RWPE2 (cell line): ENCODE results near the gene CFAP68.
A peak's percentile ranks its signal among the peaks of the same experiment; 100 is the strongest.

Experiments used
- ATAC-seq: fragments of 200-7000 bp; cut with Tn5 transposase; 3 replicates; pipeline ENCODE4 v1.9.1; 2021; ENCODE audit warnings: low read depth
- DNase-seq: peaks from one replicate; pipeline ENCODE4 v3.0.0-alpha.2; 2020; ENCODE audit warnings: low spot score
- H3K27ac ChIP-seq: fragments of 450-650 bp; 2 replicates; pipeline ENCODE4 v1.5.1; 2017; ENCODE audit warnings: mild to moderate bottlenecking; ENCODE audit not compliant: poor library complexity, severe bottlenecking
- H3K27me3 ChIP-seq: fragments of 250-450 bp; sonication (Bioruptor Pico); 2 replicates; pipeline ENCODE4 v1.5.1; 2021; ENCODE audit warnings: mild to moderate bottlenecking, moderate library complexity; ENCODE audit not compliant: insufficient read depth, poor library complexity, severe bottlenecking
- H3K36me3 ChIP-seq: fragments of 250-450 bp; sonication (Bioruptor Pico); 2 replicates; pipeline ENCODE4 v1.5.1; 2020; ENCODE audit warnings: low read depth, mild to moderate bottlenecking, moderate library complexity
- H3K4me1 ChIP-seq: fragments of 250-450 bp; sonication (Bioruptor Pico); 2 replicates; pipeline ENCODE4 v1.5.1; 2021; ENCODE audit warnings: mild to moderate bottlenecking, moderate library complexity; ENCODE audit not compliant: insufficient read depth, poor library complexity, severe bottlenecking
- H3K4me3 ChIP-seq: fragments of 250-450 bp; sonication (Bioruptor Pico); 2 replicates; pipeline ENCODE4 v1.5.1; 2021; ENCODE audit warnings: mild to moderate bottlenecking, moderate library complexity; ENCODE audit not compliant: severe bottlenecking
- H3K9me3 ChIP-seq: fragments of 250-450 bp; sonication (Bioruptor Pico); 2 replicates; pipeline ENCODE4 v1.5.1; 2021; ENCODE audit warnings: mild to moderate bottlenecking, moderate library complexity; ENCODE audit not compliant: severe bottlenecking
- TF ChIP-seq, protein P1 (sequence below): fragments of 450-650 bp; IDR thresholded peaks from one replicate; pipeline ENCODE4 v1.5.1; 2017; ENCODE audit warnings: mild to moderate bottlenecking, moderate library complexity; ENCODE audit not compliant: poor library complexity, severe bottlenecking

CFAP68 gene

GRCh38 chr11:111910676-111911562 lies 31.6 kb downstream of the CFAP68 start:
- Histone ChIP-seq H3K9me3 (no peaks in the 10 kb centered on the region), H3K4me3 (no peak overlapping the region), H3K27me3 (no peaks in the 10 kb centered on the region), H3K27ac (no peak overlapping the region), H3K36me3 (no peaks in the 10 kb centered on the region), H3K4me1 (peaks cover 10% of the 10 kb centered on the region)
- DNase-seq, result no peak
- TF ChIP-seq, protein P1, sequence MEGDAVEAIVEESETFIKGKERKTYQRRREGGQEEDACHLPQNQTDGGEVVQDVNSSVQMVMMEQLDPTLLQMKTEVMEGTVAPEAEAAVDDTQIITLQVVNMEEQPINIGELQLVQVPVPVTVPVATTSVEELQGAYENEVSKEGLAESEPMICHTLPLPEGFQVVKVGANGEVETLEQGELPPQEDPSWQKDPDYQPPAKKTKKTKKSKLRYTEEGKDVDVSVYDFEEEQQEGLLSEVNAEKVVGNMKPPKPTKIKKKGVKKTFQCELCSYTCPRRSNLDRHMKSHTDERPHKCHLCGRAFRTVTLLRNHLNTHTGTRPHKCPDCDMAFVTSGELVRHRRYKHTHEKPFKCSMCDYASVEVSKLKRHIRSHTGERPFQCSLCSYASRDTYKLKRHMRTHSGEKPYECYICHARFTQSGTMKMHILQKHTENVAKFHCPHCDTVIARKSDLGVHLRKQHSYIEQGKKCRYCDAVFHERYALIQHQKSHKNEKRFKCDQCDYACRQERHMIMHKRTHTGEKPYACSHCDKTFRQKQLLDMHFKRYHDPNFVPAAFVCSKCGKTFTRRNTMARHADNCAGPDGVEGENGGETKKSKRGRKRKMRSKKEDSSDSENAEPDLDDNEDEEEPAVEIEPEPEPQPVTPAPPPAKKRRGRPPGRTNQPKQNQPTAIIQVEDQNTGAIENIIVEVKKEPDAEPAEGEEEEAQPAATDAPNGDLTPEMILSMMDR, result no peak
- no peak for ATAC-seq

DNA sequence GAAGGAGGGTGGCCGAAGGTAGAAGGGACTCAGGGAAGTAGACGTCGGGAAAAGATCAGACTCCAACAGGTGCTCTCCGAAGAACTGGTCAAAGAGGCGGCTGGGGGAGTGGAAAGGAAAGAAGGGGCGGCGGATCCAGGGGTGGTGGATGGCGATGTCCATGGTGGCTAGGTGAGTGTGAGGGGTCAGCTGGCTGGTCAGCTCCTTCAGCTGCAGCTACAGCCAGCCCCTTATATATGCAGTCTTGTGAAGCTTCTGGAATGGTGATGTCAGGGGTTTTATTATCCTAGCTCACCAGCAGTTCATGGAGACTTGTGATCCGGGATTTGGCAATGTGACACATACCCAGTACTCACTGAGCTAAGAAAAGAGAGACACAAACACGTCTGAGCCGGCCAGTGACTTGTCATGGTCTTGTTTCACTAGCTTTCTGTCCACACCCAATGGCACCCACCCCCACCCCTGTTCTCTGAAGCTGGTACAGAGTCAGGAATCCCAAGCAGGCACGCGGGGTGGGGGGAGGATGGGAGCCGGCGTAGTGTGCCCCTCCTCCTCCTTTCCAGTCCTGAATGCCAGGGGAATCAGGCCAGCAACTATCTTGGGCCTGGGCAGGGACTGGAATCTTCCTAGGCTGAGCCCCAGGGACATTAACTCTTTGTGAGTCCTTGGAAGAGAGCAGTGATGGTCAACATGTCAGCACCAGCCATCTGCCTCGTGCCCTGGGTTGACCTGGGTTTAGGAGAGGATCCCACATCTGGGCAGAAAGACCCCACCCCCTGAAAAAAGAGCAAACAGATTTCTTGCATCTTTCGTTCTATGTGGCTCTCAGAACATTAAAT lies 32.4 kb downstream of the CFAP68 start, which contains the start of gene CRYAB:
Gene CRYAB (minus strand): TSS at position 208 of the 839 bp plus-strand sequence. CDS start 46 bp downstream, at position 162.
- peak; percentile 68 for DNase-seq
- TF ChIP-seq, protein P1, result no peak
- no peak within 1 kb of the TSS for H3K4me3 ChIP-seq
- peak within 1 kb of the TSS; percentile 11 for H3K27ac ChIP-seq
- no peaks in the 10 kb centered on the region for H3K9me3 ChIP-seq
- peaks cover 10% of the 10 kb centered on the region for H3K4me1 ChIP-seq
- ATAC-seq, result peak; percentile 76
- H3K36me3 ChIP-seq, result no peaks in the 10 kb centered on the region
- H3K27me3 ChIP-seq, result no peaks in the 10 kb centered on the region

DNA sequence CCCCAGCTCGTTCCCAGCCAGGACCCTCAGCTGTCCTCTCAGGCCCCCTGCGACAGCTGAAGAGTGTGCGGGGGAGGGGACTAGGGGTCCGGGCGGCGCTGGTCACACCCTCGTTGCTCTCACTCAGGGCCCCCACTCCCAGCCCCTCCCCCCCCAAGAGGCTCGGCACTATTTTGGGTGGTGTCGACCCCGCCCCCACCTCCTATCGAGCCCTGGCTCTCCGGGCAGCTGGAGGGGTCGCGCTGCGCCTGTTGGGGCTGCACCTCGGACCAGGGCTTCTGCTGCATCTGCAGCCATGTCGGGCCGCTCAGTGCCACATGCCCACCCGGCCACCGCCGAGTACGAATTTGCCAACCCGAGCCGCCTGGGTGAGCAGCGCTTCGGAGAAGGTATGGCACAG lies 33.2 kb downstream of the CFAP68 start, which contains the start of gene HSPB2:
Gene HSPB2 (plus strand): TSS at position 200 of the 400 bp plus-strand sequence. CDS start 96 bp downstream, at position 296.
- H3K36me3 ChIP-seq, result no peaks in the 10 kb centered on the region
- no peaks in the 10 kb centered on the region for H3K27me3 ChIP-seq
- no peak within 1 kb of the TSS for H3K4me3 ChIP-seq
- DNase-seq (no peak), ATAC-seq (no peak)
- H3K27ac ChIP-seq, result peak within 1 kb of the TSS; percentile 11
- no peaks in the 10 kb centered on the region for H3K9me3 ChIP-seq
- peaks cover 10% of the 10 kb centered on the region for H3K4me1 ChIP-seq
- TF ChIP-seq, protein P1, result no peak

- H3K4me1 ChIP-seq, result peaks cover 11% of the 10 kb centered on the region
- DNase-seq (no peak), ATAC-seq (no peak)
- no peak overlapping the region for H3K4me3 ChIP-seq
- H3K36me3 ChIP-seq, result no peaks in the 10 kb centered on the region
- H3K27me3 ChIP-seq, result no peaks in the 10 kb centered on the region
- TF ChIP-seq, protein P1, result no peak
- H3K27ac ChIP-seq, result no peak overlapping the region
- H3K9me3 ChIP-seq, result no peaks in the 10 kb centered on the region
These were observed 33.9 kb downstream of the CFAP68 start for GRCh38 chr11:111913031-111913861.
